Astrocyte of the hippocampus (primary cell): ENCODE data around the gene JUND.
"Not testable (repeated sequence)": the region's sequence is repeated elsewhere in the genome, so short reads cannot be mapped to it uniquely, and the experiment has no call there.

Experiments used
- DNase-seq: peaks from one replicate; pipeline ENCODE4 v3.0.0; 2011; ENCODE audit warnings: low read depth, low spot score

The JUND gene

GRCh38 chr19:18281082-18282020, at the start of gene JUND:
TSS of gene JUND (minus strand) at chr19:18281622. CDS start at chr19:18281484, 138 bp downstream.
- peak; percentile 100 for DNase-seq

DNA sequence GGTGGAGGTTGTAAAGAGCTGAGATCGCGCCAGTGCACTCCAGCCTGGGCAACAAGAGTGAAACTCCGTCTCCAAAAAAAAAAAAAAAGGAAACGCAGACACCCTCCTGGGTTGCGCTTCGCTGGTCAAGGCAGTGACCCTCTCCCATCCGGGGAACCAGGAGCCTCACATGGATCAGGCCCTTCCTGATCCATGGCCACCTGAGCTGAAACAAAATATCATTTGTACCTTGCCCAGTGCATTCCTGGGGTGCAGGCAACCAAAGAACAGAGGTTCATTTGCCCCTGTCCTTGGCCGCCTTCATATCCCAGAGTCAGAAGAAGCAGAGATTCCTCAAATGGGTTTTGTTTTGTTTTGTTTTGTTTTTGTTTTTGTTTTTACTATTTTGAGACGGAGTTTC, 49.4 kb upstream of the JUND start:
- DNase-seq: no peak

DNA sequence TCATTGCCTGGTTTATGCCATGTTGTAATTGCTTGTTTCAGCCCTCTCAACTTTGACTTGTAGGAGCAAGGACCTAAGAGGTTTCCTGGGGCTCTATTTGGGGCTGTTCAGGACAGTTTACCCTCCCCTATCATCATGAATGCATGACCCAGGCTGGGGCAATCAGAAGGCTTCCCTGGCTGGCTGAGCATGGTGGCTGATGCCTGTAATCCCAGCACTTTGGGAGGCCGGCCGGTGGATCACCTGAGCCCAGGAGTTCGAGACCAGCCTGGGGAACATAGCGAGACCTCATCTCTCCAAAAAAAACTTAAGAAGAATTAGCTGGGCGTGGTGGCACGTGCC, 47.6 kb upstream of the JUND start:
- DNase-seq: no peak

GRCh38 chr19:18328340-18329034, 47.1 kb upstream of the JUND start:
- peak; percentile 98 for DNase-seq

GRCh38 chr19:18326772-18327171, 45.4 kb upstream of the JUND start:
- no peak for DNase-seq

- DNase-seq: not testable (repeated sequence)
Measured at GRCh38 chr19:18324373-18324731, 42.9 kb upstream of the JUND start.

GRCh38 chr19:18322759-18323460, 41.5 kb upstream of the JUND start, which contains the start of gene LSM4:
TSS of gene LSM4 (minus strand) at chr19:18323076. CDS start at chr19:18323020, 56 bp downstream.
- peak; percentile 99 for DNase-seq

- peak; percentile 65 for DNase-seq
Measured at GRCh38 chr19:18322318-18322758, 40.9 kb upstream of the JUND start.

DNA sequence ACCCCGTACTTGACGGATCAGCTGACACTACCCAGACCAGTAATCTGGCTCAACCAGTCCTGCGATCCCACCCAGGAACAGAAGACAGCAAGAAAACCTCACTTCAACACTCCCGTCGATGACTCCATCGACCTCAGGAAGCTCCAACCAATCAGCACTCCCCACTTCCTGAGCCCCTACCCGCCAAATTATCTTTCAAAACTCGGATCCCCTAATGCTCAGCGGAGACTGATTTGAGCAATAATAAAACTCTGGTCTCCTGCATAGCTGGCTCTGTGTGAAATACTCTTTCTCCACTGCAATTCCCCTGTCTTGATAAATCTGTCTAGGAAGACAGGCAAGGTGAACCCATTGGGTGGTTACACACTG, 40.3 kb upstream of the JUND start:
- no peak for DNase-seq

GRCh38 chr19:18320865-18321733, 39.7 kb upstream of the JUND start:
- no peak for DNase-seq

DNA sequence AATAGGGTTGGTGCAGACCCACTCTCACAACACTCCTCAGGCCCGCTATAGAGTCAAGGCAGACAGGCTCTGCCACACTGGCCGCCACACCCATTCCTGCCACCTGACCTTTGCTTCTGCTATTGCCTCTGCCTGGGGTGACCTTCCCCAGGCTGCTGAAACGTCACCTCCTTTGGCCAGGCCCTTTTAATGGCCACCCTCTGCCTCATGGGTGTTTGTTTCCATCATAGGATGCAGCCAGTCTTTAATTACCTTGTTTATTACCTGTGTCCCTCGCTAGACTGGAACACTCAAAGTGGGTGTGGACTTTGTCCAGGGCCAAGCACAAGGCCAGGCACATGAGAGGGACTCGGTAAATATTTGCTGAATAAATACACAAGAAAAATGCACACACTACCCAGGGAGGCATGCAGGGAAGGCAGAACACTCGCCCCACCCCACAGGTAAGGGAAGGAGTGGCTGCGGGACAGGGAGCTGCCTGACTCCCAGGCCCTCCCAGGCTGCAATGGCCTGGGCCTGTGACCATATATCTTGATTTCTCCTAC, 38.2 kb upstream of the JUND start:
- no peak for DNase-seq

DNA sequence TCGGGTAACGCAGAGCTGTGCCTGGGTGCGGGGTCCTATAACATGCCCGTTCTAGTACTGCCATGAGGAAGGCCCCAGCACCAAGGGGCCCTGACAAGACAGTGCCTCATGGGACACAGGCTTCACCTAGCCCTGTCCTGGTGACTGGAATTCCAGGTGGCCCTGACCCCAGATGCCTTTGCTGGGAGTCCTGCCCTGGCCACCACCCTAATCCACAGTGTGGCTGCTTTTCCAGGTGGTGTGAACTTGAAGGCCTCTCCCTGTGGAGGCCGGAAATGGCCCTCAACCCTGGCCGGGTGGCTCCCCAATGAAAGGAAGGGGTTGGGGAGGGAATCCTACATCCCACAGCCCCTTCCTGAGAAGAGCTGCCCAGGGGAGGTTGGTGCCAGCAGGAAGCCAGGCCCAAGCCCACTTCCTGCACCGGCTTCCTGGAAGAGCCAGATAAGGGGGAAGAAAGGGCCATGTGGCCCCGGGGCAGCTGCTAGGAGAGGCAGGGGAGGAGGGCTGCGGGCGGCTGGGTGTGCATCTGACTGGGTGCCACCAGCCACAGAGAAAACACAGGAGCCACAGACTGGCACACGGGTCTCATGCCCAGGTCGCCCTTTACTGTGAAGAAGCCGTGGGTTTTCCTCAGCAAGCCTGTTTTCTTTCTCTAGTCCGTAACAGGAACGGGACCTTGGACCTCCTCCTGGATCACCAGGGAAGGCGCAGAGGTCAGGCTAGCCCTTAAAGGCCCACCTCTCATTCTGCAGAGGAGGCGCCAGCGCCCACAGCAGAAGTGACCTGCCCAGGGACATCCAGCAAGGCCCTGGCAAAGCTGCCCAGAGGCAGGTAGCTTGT, 36.8 kb upstream of the JUND start:
- DNase-seq: no peak

DNA sequence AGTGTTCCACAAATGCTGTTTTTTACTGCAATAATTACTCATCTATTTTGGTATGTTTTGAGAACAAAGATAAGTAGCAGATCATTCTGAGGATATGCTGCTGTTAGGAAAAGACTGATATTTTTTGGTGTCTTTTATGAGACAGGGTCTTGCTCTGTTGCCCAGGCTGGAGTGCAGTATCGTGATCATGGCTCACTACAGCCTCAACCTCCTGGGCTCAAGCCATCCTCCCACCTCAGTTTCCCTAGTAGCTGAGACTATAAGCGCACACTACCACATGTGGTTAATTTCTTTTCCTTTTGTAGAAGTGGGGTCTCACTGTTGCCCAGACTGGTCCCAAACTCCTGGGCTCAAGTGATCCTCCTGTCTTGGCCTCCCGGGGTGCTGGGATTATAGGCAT, 32.0 kb upstream of the JUND start:
- no peak for DNase-seq

DNA sequence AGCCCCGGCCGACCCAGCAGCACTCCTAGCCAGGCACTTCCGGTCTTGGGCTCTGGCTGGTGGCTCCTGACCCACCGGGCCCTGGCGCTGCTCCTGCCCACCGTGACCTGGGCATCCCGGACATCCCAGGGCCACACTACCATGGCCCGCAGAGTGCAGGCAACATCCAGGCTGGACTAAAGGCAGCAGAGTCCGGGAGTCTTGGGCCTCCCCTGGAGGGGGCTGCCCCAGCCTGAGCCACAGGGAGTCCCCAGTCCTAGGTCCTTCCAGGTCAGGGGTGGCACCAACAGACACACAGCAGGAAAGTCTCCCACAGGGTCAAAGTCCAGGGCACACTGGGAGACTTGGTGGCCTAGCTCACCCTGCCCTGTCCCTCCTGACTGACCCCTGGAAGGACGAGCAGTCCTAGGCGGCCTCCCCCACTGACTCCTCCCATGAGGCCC, 30.7 kb upstream of the JUND start:
- no peak for DNase-seq

- DNase-seq: no peak
Measured at GRCh38 chr19:18311502-18312091, 30.2 kb upstream of the JUND start.

DNA sequence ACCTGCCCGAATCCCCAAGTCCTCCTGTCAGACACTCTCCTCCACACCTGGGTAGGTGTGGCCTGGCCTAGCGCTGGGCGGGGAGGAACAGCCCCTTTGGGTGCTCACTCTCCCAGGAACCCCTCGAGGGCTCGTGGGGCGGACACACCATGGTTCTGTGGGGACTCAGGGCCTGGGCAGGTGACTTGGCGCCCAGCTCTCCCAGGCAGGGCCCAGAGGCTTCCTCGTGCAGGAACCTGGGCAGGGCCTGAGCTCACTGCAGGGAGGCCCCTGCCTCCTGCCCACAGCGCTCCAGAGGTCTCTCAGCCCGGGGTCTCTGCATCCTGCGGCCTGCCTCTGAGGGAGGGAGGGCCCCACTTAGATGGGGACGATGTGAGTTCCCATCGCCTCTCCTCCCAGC, 29.5 kb upstream of the JUND start:
- no peak for DNase-seq

DNA sequence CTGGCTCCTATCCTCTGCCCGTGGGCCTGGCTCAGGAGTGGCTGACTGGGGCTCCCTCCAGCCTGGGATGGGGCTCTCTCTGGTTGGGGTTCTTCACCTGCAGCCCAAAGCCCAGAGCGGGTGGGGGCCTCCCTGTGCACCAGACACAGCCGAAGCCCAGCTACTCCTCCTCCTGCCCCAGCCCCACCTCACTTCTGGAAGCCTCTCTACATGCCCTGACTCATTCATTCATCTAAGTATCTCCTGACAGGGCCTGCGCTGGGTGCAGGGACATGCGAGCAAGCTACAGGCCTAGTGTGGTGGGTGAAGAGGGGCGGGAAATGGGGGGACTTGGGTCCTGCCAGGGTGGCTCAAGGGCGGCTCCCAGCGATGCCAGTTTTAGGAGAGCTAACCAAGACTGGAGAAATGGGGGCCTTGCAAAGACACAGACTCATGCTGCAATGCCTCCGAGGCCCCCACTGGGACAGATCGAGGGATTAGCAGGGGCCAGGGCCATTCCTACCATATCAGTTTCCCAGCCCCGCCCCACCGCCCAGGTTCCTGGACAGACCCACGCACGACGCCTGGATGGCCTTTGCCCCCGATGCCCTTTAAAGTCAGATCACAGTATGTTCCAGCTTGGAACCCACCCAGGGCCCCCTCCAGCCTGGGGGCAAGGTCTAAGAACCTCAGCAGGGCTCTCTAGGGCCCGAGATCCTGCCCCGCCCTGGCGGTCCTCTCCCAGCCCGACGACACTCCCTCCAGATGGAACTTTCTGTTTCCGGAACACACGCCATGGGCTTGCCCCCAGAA, 28.9 kb upstream of the JUND start:
- DNase-seq: no peak

DNA sequence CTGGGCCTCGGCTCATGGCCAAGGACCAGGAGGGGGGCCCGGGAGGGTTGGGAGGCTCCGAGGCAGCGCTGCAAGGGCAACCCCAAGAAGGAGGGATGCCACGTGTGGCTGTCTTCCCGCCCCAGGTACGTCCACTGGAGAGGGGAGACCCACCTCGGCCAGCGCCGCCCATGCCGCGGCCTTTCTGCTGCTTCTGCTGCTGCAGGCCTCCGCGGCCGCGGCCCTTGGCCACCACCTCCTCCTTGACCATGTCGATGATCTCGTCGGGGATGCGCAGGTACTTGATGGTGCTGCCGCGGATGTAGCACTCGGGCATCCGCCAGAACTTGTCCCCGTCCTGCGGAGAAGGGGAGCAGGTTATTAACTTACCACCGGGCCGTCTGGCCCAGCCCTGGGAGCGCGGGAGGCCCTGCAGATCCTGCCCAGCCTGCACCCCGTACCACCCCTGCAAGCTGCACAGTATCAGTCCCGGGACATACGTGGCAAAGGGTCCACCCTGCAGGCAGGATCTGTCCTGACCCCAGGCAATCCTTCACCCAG, 28.2 kb upstream of the JUND start:
- no peak for DNase-seq

GRCh38 chr19:18308948-18309325, 27.5 kb upstream of the JUND start:
- DNase-seq: no peak
